ENCODE measurements around the gene PFKM. TPM values are rescaled to one million over a fixed set of nuclear protein-coding genes. Genes with fewer than 3 reads are reported as not detected.
A peak's percentile ranks its signal among the peaks of the same experiment; 100 is the strongest.

The PFKM gene
- total RNA-seq, 1 donor from 2014 or later, result 141 TPM

- no peaks in the 10 kb centered on the region for H3K4me1 Mint-ChIP-seq (ENCODE audit: low read depth)
Measured at GRCh38 chr12:48080821-48081220, 38.3 kb upstream of the PFKM start.

GRCh38 chr12:48084066-48084465 is 35.1 kb upstream of the PFKM start:
- H3K4me3 Mint-ChIP-seq (ENCODE audit: low read depth), result no peak overlapping the region
- DNase-seq (ENCODE audit: low spot score, unreplicated experiment), result no peak
- H3K27me3 Mint-ChIP-seq, result no peaks in the 10 kb centered on the region
- H3K27ac Mint-ChIP-seq, result no peak overlapping the region
- no peaks in the 10 kb centered on the region for H3K9me3 Mint-ChIP-seq (ENCODE audit: low read depth)
- peak; percentile 44 for TF ChIP-seq CTCF (IDR thresholded peaks at IDR 0.05; ENCODE audit: unreplicated experiment)
- peaks cover 16% of the 10 kb centered on the region for H3K36me3 Mint-ChIP-seq (ENCODE audit: insufficient read depth)
- H3K4me1 Mint-ChIP-seq (ENCODE audit: low read depth), result no peaks in the 10 kb centered on the region

More at GRCh38 chr12:48080821-48081220, 38.3 kb upstream of the PFKM start:
- Mint-ChIP-seq H3K27ac (no peak overlapping the region), H3K27me3 (no peaks in the 10 kb centered on the region), H3K36me3 (ENCODE audit: insufficient read depth) (peaks cover 25% of the 10 kb centered on the region), H3K9me3 (ENCODE audit: low read depth) (peaks cover 8% of the 10 kb centered on the region), H3K4me3 (ENCODE audit: low read depth) (no peak overlapping the region)
- DNase-seq (ENCODE audit: low spot score, unreplicated experiment), result no peak
- TF ChIP-seq CTCF (IDR thresholded peaks at IDR 0.05; ENCODE audit: unreplicated experiment), result no peak

- no peaks in the 10 kb centered on the region for H3K9me3 Mint-ChIP-seq (ENCODE audit: low read depth)
- no peak for DNase-seq (ENCODE audit: low spot score, unreplicated experiment)
Measured at GRCh38 chr12:48084841-48085460, 34.2 kb upstream of the PFKM start.

GRCh38 chr12:48086327-48086726 is 32.8 kb upstream of the PFKM start:
- H3K4me3 Mint-ChIP-seq (ENCODE audit: low read depth), result no peak overlapping the region
- H3K4me1 Mint-ChIP-seq (ENCODE audit: low read depth), result no peaks in the 10 kb centered on the region
- no peaks in the 10 kb centered on the region for H3K9me3 Mint-ChIP-seq (ENCODE audit: low read depth)
- peaks cover 15% of the 10 kb centered on the region for H3K36me3 Mint-ChIP-seq (ENCODE audit: insufficient read depth)
- no peaks in the 10 kb centered on the region for H3K27me3 Mint-ChIP-seq
- no peak for DNase-seq (ENCODE audit: low spot score, unreplicated experiment)
- no peak for TF ChIP-seq CTCF (IDR thresholded peaks at IDR 0.05; ENCODE audit: unreplicated experiment)
- no peak overlapping the region for H3K27ac Mint-ChIP-seq

More at GRCh38 chr12:48084841-48085460, 34.2 kb upstream of the PFKM start:
- H3K27me3 Mint-ChIP-seq, result no peaks in the 10 kb centered on the region
- H3K4me1 Mint-ChIP-seq (ENCODE audit: low read depth), result no peaks in the 10 kb centered on the region
- no peak overlapping the region for H3K4me3 Mint-ChIP-seq (ENCODE audit: low read depth)
- peaks cover 16% of the 10 kb centered on the region for H3K36me3 Mint-ChIP-seq (ENCODE audit: insufficient read depth)
- TF ChIP-seq CTCF (IDR thresholded peaks at IDR 0.05; ENCODE audit: unreplicated experiment), result no peak
- no peak overlapping the region for H3K27ac Mint-ChIP-seq

- Mint-ChIP-seq H3K36me3 (ENCODE audit: insufficient read depth) (peaks cover 14% of the 10 kb centered on the region), H3K4me3 (ENCODE audit: low read depth) (no peak overlapping the region), H3K9me3 (ENCODE audit: low read depth) (no peaks in the 10 kb centered on the region), H3K4me1 (ENCODE audit: low read depth) (no peaks in the 10 kb centered on the region), H3K27ac (no peak overlapping the region), H3K27me3 (no peaks in the 10 kb centered on the region)
- DNase-seq (ENCODE audit: low spot score, unreplicated experiment), result no peak
- TF ChIP-seq CTCF (IDR thresholded peaks at IDR 0.05; ENCODE audit: unreplicated experiment), result no peak
Measured at GRCh38 chr12:48092611-48093010, 26.6 kb upstream of the PFKM start.

All from progenitor cell of endocrine pancreas (in vitro differentiated cells).